ENCODE measurements around the gene IFT80.
A peak's percentile ranks its signal among the peaks of the same experiment; 100 is the strongest.
"Not testable (repeated sequence)": the region's sequence is repeated elsewhere in the genome, so short reads cannot be mapped to it uniquely, and the experiment has no call there.

IFT80 gene

DNA sequence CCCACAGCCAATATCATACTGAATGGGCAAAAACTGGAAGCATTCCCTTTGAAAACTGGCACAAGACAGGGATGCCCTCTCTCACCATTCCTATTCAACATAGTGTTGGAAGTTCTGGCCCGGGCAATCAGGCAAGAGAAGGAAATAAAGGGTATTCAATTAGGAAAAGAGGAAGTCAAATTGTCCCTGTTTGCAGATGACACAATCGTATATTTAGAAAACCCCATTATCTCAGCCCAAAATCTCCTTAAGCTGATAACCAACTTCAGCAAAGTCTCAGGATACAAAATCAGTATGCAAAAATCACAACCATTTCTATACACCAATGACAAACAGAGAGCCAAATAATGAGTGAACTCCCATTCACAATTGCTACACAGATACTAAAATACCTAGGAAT is 36.1 kb downstream of the IFT80 start:
- not testable (repeated sequence) for DNase-seq (ENCODE audit: low spot score)

- DNase-seq (ENCODE audit: low spot score) = no peak
Observed at GRCh38 chr3:160355826-160356225, 43.2 kb downstream of the IFT80 start.

DNA sequence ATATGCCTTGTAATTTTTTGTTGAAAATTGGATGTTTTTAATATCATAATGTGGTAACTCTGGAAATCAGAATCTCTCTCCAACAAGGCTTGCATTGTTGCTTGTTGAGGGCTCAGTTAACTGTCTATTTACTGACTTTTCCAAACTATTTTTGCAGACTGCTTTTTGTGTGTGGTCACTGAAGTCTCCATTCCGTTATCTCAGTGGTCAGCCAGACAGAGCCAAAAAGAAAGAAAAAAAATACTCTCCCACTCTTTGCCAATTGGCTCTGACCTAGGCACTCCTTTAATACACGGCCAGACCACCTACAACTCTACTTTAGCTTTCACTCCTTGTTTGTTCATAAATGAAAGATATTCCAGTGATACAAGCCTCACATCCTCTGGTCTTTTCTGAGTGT is 52.5 kb downstream of the IFT80 start:
- no peak for DNase-seq (ENCODE audit: low spot score)

DNA sequence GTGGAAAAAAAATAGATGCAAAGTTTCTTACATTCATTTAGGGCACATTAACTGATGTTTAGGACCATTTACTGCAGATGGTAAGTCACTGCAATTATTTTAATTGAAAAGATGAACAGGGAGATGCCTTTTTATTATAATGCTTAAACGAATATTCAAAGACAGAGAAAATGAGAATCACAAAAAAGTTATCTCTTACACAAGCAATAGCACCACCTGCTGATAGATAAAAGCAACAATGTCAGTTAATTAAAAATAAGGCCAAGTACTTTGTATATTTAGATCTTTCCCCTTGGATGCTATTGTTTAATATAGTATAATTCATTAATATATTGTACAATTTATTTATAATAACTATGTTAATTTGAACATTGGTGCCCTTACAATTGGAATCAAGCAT is 55.9 kb downstream of the IFT80 start:
- DNase-seq (ENCODE audit: low spot score) = peak; percentile 27

- DNase-seq (ENCODE audit: low spot score) = no peak
Observed at GRCh38 chr3:160340351-160340750, 58.7 kb downstream of the IFT80 start.

GRCh38 chr3:160331127-160331937 is 67.7 kb downstream of the IFT80 start:
- DNase-seq (ENCODE audit: low spot score) = peak; percentile 49

DNA sequence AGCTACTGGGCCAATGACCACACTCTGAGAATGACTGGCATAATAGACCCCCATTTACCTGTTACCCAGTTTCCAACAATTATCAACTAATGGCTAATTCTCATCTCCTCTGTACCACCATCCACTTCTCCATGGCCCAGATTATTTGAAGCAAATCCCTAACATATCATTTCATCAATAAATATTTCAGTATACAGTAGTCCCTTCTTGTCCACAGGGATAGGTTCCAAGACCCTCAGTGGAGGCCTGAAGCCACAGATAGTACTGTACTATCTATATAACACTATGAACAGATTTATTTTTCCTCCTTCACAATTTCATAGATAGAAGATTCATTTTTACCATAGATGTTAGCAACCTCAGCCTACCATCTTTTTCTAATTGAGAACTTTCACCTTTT is 68.3 kb downstream of the IFT80 start:
- no peak for DNase-seq (ENCODE audit: low spot score)

- no peak for DNase-seq (ENCODE audit: low spot score)
Observed at GRCh38 chr3:160330109-160330508, 68.9 kb downstream of the IFT80 start.

GRCh38 chr3:160326286-160326685 is 72.7 kb downstream of the IFT80 start:
- DNase-seq (ENCODE audit: low spot score) = not testable (repeated sequence)

- DNase-seq (ENCODE audit: low spot score) = not testable (repeated sequence)
Observed at GRCh38 chr3:160321821-160322220, 77.2 kb downstream of the IFT80 start.

GRCh38 chr3:160319322-160319721 is 79.7 kb downstream of the IFT80 start:
- no peak for DNase-seq (ENCODE audit: low spot score)

- no peak for DNase-seq (ENCODE audit: low spot score)
Observed at GRCh38 chr3:160314995-160315394, 84.0 kb downstream of the IFT80 start.

DNA sequence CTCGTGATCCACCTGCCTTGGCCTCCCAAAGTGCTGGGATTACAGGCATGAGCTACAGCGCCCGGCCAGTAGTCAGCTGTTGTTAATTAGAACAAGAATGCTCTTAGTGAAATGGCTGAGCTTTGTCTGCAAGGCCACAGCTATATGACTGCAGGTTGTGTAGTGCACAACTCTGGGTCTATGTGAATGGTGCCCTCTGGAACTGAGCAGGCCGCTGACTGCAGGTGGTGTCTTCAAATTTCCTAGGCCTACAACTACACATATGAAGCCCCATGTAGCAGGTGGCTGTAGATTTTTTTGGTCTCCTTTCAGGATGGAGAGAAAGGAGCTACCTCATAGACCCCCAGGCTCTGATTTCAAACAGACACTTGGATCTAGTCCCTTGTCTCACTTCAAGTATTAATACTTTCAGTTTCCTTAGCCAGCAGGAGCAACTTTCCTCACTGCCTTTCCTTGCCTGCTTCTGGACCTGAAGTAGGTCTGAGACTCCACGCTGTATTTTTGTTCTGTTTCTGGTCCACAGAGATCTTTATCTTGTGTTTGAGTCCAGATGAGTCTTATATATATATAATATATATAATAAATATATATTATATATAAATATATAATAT is 86.9 kb downstream of the IFT80 start:
- no peak for DNase-seq (ENCODE audit: low spot score)

DNA sequence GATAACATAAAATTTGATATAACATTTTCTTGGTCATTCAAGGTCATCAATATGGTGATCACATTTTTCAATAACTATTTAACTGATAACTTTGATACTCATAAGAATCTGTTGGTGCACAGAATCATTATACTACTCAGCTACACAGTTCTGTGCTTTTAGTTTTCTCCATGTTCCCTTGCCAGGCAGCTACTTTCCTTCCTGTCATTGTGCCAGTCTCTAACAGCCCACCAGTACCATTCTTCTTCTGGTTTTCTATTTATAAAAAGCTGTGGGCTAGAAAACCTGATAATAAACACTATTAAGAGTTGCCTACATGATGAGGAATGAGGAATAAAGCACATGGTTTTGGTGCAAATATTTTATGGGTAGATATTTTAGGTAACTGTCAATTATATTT is 96.2 kb downstream of the IFT80 start:
- no peak for DNase-seq (ENCODE audit: low spot score)

DNA sequence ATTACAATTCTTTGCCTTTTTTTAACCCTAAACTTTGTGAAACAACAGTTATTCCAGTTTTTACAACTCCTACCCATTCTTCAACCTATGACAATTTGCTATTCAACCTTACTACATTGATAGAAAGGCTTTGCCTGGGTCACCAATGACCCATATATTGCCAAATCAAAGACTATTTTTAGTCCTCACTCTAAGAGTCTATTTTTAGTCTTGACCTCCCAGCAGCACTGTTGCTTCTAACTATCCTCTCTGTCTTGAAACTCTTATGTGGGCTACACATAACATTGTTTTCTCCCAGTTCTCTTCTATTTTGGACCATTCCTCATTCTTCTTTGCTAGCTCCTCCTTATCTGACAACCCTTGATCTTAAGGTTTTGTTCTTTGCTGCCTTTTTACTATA is 102.4 kb downstream of the IFT80 start:
- DNase-seq (ENCODE audit: low spot score) = peak; percentile 20

GRCh38 chr3:160291909-160292299 is 107.1 kb downstream of the IFT80 start:
- no peak for DNase-seq (ENCODE audit: low spot score)

DNA sequence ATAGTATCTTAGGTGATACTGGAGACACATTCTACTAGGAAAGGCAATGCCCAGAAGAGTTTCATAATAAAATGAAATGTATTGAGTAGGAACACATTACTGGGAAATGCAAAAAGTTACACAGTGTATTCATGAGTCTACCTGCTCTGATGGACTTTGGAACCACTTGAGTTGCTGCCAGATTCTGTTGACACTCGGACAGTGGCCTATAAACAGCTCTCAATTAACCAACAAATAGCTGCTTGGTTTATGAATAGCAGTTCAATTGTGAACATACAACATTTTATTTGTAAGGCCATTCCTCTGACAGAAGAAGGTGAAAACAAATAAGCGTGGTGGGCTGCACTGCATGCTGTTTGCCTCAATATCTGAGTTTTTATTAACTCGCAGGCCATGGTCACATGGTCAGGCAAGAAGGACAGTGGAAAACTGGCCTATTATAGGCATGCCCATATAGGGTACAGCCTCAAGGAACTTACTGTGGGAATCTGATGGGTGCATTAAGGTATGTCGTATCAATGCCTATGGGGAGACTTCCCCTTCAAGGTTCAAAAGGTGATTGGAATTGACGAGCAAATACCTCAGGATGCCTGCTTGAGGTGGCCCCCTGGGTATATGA is 107.6 kb downstream of the IFT80 start:
- no peak for DNase-seq (ENCODE audit: low spot score)

GRCh38 chr3:160287666-160288065 is 111.4 kb downstream of the IFT80 start:
- DNase-seq (ENCODE audit: low spot score) = peak; percentile 13

- DNase-seq (ENCODE audit: low spot score) = no peak
Observed at GRCh38 chr3:160286231-160286630, 112.8 kb downstream of the IFT80 start.

DNA sequence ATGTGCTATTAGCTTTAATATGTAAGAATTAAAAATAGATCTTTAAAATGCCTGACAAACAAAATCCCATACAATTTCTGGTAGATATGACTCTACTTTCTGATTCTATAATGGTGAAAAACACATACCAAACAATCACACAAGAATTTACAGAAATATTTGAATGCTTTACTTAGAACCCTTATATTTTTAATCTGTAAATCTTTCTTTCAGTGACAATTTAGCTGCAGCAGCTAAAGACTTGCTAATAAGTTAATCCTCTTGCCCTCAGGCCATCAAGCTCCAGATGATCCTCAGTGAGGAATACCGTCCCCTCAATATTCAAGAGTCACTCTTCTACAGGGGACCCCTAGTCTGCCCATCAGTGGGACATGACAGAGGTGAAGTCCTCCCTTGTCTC is 118.2 kb downstream of the IFT80 start:
- DNase-seq (ENCODE audit: low spot score) = no peak

GRCh38 chr3:160279657-160280056 is 119.4 kb downstream of the IFT80 start:
- no peak for DNase-seq (ENCODE audit: low spot score)

DNA sequence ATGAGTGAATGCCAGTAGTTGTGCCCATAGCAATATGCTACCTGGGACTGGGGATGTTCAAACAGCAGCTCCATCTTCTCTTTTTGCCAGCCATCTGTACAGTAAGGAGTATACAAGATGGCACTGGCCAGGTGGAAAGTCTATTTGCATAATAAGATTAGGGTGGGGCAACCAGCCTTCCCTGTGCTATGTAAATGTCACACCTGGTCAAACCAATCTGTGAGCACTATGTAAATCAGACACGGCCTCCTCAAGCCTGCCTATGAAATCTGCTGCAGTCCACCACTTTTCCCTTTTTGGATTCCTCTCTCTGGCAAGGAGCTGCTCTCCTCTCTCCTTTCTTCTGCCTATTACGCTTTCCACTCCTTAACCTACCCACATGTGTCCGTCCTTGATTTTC is 120.8 kb downstream of the IFT80 start:
- DNase-seq (ENCODE audit: low spot score) = no peak

GRCh38 chr3:160265088-160265487 is 133.9 kb downstream of the IFT80 start:
- no peak for DNase-seq (ENCODE audit: low spot score)
